Gastrocnemius medialis (tissue), 4 donors: ENCODE results near the gene FARS2. TPM values are rescaled to one million over a fixed set of nuclear protein-coding genes. Genes with fewer than 3 reads are reported as not detected.

ENCODE experiments used
- ATAC-seq, 2 donors: fragments of 150-250 bp; one replicate each; pipeline ENCODE4 v1.9.1; 2016
- DNase-seq, 2 donors: peaks; one replicate each; pipeline ENCODE4 v3.0.0-alpha.2; 2019
- H3K27ac ChIP-seq, 4 donors: fragments of 200-600 bp; sonication (generic); 1 replicate in 1 of 4; 2 replicates in 3 of 4; pipeline ENCODE4 v1.5.1; 2016 to 2018; ENCODE audit warnings: mild to moderate bottlenecking in 2 of 4, moderate library complexity in 1 of 4
- H3K27me3 ChIP-seq, 3 donors: fragments of 200-600 bp; sonication (generic) in 2 of 3; 1 replicate in 1 of 3; 2 replicates in 2 of 3; pipeline versions ENCODE4 v1.5.1 to v1.6.0; 2016 to 2019; ENCODE audit warnings: mild to moderate bottlenecking in 1 of 3, moderate library complexity in 1 of 3
- H3K36me3 ChIP-seq, 2 donors: fragments of 200-600 bp; sonication (generic) in 1 of 2; one replicate each; pipeline ENCODE4 v1.5.1; 2017 to 2018
- H3K4me1 ChIP-seq, 2 donors: fragments of 200-600 bp; sonication (generic) in 1 of 2; one replicate each; pipeline ENCODE4 v1.5.1; 2016 to 2017; ENCODE audit warnings: mild to moderate bottlenecking in 2 of 2
- H3K4me3 ChIP-seq, 4 donors: fragments of 200-600 bp; sonication (generic) in 3 of 4; 1 replicate in 1 of 4; 2 replicates in 3 of 4; pipeline ENCODE4 v1.5.1; 2016 to 2019; ENCODE audit warnings: mild to moderate bottlenecking in 2 of 4
- H3K9me3 ChIP-seq, 3 donors: fragments of 200-600 bp; sonication (generic) in 2 of 3; 1 replicate in 1 of 3; 2 replicates in 2 of 3; pipeline ENCODE4 v1.5.1; 2016 to 2019
- CTCF ChIP-seq, 5 experiments: fragments of 450-650 bp in 3 of 5; fragments of 200-600 bp in 2 of 5; sonication (generic) in 2 of 5; IDR thresholded peaks in 4 of 5; conservative IDR thresholded peaks in 1 of 5; 1 replicate in 4 of 5; 2 replicates in 1 of 5; pipeline ENCODE4 v1.5.1; 2016 to 2019; ENCODE audit warnings: antibody characterized with exemption in 5 of 5, mild to moderate bottlenecking in 3 of 5, moderate library complexity in 3 of 5
- POLR2A ChIP-seq, 2 donors: fragments of 450-650 bp; IDR thresholded peaks; one replicate each; pipeline ENCODE4 v1.6.1; 2017; ENCODE audit warnings: antibody characterized with exemption in 2 of 2, mild to moderate bottlenecking in 2 of 2, moderate library complexity in 2 of 2
- in situ Hi-C, 4 donors: fragments of 200-750 bp; cut with MboI; loops; one replicate each; pipeline versions ENCODE4 v1.15.0 to v1.8.0; 2017; ENCODE audit warnings: low sequenced_read_pairs in 4 of 4
- intact Hi-C: fragments of 100-400 bp; cut with DNase I; formaldehyde crosslinking; loops from one replicate; pipeline ENCODE4 v1.15.1; 2023; ENCODE audit warnings: low total_unique reads
- total RNA-seq, 4 donors: library from RNA; depleted of rRNA; stranded (reverse); fragments of >200 nt; gene quantifications; one replicate each; pipeline versions ENCODE4 v1.1.0 to v1.2.3, GENCODE V29; 2016

Gene FARS2
- total RNA-seq, 4 donors from 2014 or later: 13.6 to 24.0 (median 15.8) TPM

- no peak for DNase-seq
- Histone ChIP-seq H3K4me1 (no peaks in the 10 kb centered on the region), H3K36me3 (no peaks in the 10 kb centered on the region), H3K9me3 (no peaks in the 10 kb centered on the region), H3K27ac (no peak overlapping the region), H3K4me3 (no peak overlapping the region), H3K27me3 (no peaks in the 10 kb centered on the region)
- TF ChIP-seq POLR2A (IDR thresholded peaks at IDR 0.05) (no peak), CTCF (IDR thresholded peaks at IDR 0.05 in 4 of 5, conservative IDR thresholded peaks at IDR 0.05 in 1 of 5) (no peak)
- in situ Hi-C loops: no loop called here
- ATAC-seq: no peak
- intact Hi-C loops: no loop called here
Measured at GRCh38 chr6:5247201-5247600, 14.1 kb upstream of the FARS2 start.

- DNase-seq: no peak
- Histone ChIP-seq H3K9me3 (no peaks in the 10 kb centered on the region), H3K4me3 (no peak overlapping the region), H3K27ac (no peak overlapping the region), H3K4me1 (no peaks in the 10 kb centered on the region), H3K36me3 (no peaks in the 10 kb centered on the region), H3K27me3 (no peaks in the 10 kb centered on the region)
- no peak for ATAC-seq
- intact Hi-C loops (no loop called here), in situ Hi-C loops (no loop called here)
- TF ChIP-seq POLR2A (IDR thresholded peaks at IDR 0.05): no peak
- TF ChIP-seq CTCF (IDR thresholded peaks at IDR 0.05 in 4 of 5, conservative IDR thresholded peaks at IDR 0.05 in 1 of 5): no peak
Measured at GRCh38 chr6:5248302-5249098, 12.8 kb upstream of the FARS2 start.

GRCh38 chr6:5249451-5250122, 11.7 kb upstream of the FARS2 start:
- H3K4me1 ChIP-seq: no peaks in the 10 kb centered on the region
- intact Hi-C loops: no loop called here
- H3K27ac ChIP-seq: no peak overlapping the region
- DNase-seq: no peak
- H3K4me3 ChIP-seq: no peak overlapping the region
- no peaks in the 10 kb centered on the region for H3K9me3 ChIP-seq
- no peak for ATAC-seq
- no peak for TF ChIP-seq CTCF (IDR thresholded peaks at IDR 0.05 in 4 of 5, conservative IDR thresholded peaks at IDR 0.05 in 1 of 5)
- no peak for TF ChIP-seq POLR2A (IDR thresholded peaks at IDR 0.05)
- H3K27me3 ChIP-seq: no peaks in the 10 kb centered on the region
- in situ Hi-C loops: no loop called here
- no peaks in the 10 kb centered on the region for H3K36me3 ChIP-seq

- H3K27me3 ChIP-seq: no peaks in the 10 kb centered on the region
- no peaks in the 10 kb centered on the region for H3K36me3 ChIP-seq
- no peak overlapping the region for H3K4me3 ChIP-seq
- ATAC-seq (no peak), DNase-seq (no peak)
- H3K27ac ChIP-seq: no peak overlapping the region
- intact Hi-C loops: no loop called here
- no peaks in the 10 kb centered on the region for H3K4me1 ChIP-seq
- in situ Hi-C loops: no loop called here
- no peaks in the 10 kb centered on the region for H3K9me3 ChIP-seq
- no peak for TF ChIP-seq POLR2A (IDR thresholded peaks at IDR 0.05)
- TF ChIP-seq CTCF (IDR thresholded peaks at IDR 0.05 in 4 of 5, conservative IDR thresholded peaks at IDR 0.05 in 1 of 5): no peak
Measured at GRCh38 chr6:5250451-5250850, 10.9 kb upstream of the FARS2 start.
